ENCODE data around the gene CDH4.

CDH4 gene

DNA sequence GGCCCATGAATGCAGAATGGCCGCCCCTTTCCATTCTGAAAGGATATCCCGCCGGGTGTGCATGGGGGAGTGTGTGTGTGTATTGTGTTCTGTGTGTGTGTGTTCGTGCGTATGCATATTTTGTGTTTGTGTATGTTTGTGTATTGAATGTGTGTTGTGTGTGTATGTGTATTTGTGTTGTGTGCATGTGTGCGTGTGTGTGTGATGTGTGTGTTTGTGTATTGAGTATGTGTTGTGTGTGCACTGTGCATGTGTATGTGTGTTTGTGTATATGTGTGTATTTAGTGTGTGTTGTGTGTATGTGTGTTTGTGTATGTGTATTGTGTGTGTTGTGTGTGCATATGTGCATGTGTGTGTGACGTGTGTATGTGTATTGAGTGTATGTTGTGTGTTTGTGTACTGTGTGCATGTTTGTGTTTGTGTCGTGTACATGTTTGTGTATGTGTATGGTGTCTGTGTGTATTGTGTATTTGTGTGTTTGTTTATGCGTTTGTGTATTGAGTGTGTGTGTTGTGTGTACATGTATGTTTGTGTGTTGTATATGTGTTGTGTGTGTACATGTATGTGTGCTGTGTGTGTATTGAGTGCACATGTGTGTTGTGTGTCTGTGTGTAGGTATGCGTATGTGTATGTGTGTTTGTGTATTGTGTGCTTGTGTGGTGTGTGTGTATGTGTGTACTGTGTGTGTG is 587.3 kb downstream of the CDH4 start:
- TF ChIP-seq POLR2AphosphoS5 (IDR thresholded peaks at IDR 0.05; ENCODE audit: low read depth) (no peak), GABPA (IDR thresholded peaks at IDR 0.05; ENCODE audit: low read depth) (no peak), SPI1 (IDR thresholded peaks at IDR 0.05; ENCODE audit: borderline replicate concordance, low read depth) (no peak)
- TF ChIP-seq, protein P1, sequence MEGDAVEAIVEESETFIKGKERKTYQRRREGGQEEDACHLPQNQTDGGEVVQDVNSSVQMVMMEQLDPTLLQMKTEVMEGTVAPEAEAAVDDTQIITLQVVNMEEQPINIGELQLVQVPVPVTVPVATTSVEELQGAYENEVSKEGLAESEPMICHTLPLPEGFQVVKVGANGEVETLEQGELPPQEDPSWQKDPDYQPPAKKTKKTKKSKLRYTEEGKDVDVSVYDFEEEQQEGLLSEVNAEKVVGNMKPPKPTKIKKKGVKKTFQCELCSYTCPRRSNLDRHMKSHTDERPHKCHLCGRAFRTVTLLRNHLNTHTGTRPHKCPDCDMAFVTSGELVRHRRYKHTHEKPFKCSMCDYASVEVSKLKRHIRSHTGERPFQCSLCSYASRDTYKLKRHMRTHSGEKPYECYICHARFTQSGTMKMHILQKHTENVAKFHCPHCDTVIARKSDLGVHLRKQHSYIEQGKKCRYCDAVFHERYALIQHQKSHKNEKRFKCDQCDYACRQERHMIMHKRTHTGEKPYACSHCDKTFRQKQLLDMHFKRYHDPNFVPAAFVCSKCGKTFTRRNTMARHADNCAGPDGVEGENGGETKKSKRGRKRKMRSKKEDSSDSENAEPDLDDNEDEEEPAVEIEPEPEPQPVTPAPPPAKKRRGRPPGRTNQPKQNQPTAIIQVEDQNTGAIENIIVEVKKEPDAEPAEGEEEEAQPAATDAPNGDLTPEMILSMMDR (IDR thresholded peaks at IDR 0.05; ENCODE audit: insufficient read depth, low read length): no peak
- no peak for DNase-seq (ENCODE audit: low read depth in 1 of 2, low spot score in 1 of 2)
- Histone ChIP-seq H3K27ac (replicated peaks) (no peak overlapping the region), H3K27me3 (ENCODE audit: insufficient read depth, poor library complexity, severe bottlenecking) (no peaks in the 10 kb centered on the region), H3K4me3 (replicated peaks; ENCODE audit: insufficient read depth, low read length) (no peak overlapping the region)

DNA sequence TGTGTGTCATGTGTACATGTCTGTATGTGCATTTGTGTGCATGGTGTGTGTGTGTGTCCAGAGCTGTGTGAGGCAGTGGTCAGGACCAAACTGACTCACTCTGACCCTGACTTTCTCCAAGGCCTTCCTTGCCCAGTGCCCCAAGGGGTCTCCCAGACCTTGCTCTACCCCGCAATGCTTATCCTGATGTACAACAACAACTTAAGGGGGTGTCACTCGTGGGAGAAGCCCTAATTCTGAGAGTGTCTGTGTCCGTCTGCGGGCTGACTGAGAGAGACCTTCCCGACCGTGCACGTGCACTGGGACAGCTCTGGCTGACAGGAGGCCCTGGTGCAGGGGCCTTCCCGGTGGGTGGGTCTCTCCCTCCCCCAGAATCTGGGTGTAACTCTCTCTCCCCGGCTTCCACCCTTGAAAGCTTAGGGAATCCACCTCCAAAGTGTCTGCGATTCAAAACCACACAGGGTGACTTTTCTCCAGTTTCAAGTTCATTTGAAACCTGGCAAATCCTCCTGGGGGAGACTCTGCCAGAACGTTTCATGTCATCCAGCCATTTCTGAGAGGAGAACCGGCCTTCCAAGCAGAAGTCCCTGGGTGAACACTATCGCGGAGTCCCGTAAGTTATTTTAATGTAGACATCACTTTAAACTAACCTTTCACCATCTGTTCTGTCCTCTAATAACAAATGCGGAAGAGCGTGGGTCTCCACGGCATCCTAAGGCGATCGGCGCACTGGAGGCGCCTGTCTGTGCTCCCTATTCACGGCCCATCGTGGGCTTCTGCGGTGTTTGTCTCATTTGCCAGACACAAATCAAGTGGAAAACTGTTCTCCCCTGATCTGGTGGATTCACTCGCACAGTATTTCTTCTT is 588.1 kb downstream of the CDH4 start:
- Histone ChIP-seq H3K27ac (replicated peaks) (no peak overlapping the region), H3K4me3 (replicated peaks; ENCODE audit: insufficient read depth, low read length) (no peak overlapping the region), H3K27me3 (ENCODE audit: insufficient read depth, poor library complexity, severe bottlenecking) (no peaks in the 10 kb centered on the region)
- TF ChIP-seq GABPA (IDR thresholded peaks at IDR 0.05; ENCODE audit: low read depth) (no peak), SPI1 (IDR thresholded peaks at IDR 0.05; ENCODE audit: borderline replicate concordance, low read depth) (no peak)
- TF ChIP-seq, protein P2, sequence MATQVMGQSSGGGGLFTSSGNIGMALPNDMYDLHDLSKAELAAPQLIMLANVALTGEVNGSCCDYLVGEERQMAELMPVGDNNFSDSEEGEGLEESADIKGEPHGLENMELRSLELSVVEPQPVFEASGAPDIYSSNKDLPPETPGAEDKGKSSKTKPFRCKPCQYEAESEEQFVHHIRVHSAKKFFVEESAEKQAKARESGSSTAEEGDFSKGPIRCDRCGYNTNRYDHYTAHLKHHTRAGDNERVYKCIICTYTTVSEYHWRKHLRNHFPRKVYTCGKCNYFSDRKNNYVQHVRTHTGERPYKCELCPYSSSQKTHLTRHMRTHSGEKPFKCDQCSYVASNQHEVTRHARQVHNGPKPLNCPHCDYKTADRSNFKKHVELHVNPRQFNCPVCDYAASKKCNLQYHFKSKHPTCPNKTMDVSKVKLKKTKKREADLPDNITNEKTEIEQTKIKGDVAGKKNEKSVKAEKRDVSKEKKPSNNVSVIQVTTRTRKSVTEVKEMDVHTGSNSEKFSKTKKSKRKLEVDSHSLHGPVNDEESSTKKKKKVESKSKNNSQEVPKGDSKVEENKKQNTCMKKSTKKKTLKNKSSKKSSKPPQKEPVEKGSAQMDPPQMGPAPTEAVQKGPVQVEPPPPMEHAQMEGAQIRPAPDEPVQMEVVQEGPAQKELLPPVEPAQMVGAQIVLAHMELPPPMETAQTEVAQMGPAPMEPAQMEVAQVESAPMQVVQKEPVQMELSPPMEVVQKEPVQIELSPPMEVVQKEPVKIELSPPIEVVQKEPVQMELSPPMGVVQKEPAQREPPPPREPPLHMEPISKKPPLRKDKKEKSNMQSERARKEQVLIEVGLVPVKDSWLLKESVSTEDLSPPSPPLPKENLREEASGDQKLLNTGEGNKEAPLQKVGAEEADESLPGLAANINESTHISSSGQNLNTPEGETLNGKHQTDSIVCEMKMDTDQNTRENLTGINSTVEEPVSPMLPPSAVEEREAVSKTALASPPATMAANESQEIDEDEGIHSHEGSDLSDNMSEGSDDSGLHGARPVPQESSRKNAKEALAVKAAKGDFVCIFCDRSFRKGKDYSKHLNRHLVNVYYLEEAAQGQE (IDR thresholded peaks at IDR 0.05; ENCODE audit: insufficient replicate concordance, low read depth): no peak
- no peak for DNase-seq (ENCODE audit: low read depth in 1 of 2, low spot score in 1 of 2)

DNA sequence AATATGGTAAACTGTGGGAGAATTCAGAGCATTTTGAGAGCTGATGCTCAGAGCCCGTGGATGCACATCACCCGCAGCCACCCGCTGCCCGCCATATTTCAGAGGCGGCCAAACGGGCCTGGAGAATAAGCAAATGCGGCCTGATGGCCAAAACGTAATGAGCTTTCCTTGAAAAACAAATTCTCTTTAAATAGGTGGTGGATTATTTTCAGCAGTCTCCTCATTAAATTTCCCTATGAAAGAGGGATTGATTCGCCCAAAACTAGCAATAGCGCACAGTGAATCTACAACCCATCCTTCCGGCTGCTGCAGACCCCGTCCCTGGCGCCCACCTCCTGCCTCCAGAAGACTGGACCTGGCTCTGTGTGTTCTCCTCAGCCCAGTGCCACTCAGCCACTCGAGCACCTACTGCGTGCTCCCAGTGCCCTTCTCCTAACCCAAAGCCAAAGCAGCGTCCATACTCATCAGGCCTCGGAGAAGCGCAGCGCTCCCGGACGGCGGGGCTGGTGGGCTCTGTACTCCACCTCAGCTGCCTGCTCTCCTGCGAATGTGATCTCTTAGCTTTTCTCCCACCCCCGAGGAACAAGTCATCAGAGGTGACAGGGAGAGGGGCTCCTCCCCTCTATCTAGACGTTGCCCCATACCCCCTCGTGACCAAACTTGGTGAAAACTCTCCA is 588.9 kb downstream of the CDH4 start:
- TF ChIP-seq SPI1 (IDR thresholded peaks at IDR 0.05; ENCODE audit: borderline replicate concordance, low read depth) (no peak), POLR2AphosphoS5 (IDR thresholded peaks at IDR 0.05; ENCODE audit: low read depth) (no peak), GABPA (IDR thresholded peaks at IDR 0.05; ENCODE audit: low read depth) (no peak)
- TF ChIP-seq, protein P2 (IDR thresholded peaks at IDR 0.05; ENCODE audit: insufficient replicate concordance, low read depth): no peak
- TF ChIP-seq, protein P1 (IDR thresholded peaks at IDR 0.05; ENCODE audit: insufficient read depth, low read length): no peak
- no peak overlapping the region for H3K27ac ChIP-seq (replicated peaks)
- no peak for DNase-seq (ENCODE audit: low read depth in 1 of 2, low spot score in 1 of 2)
- H3K4me3 ChIP-seq (replicated peaks; ENCODE audit: insufficient read depth, low read length): no peak overlapping the region
- H3K27me3 ChIP-seq (ENCODE audit: insufficient read depth, poor library complexity, severe bottlenecking): no peaks in the 10 kb centered on the region

DNA sequence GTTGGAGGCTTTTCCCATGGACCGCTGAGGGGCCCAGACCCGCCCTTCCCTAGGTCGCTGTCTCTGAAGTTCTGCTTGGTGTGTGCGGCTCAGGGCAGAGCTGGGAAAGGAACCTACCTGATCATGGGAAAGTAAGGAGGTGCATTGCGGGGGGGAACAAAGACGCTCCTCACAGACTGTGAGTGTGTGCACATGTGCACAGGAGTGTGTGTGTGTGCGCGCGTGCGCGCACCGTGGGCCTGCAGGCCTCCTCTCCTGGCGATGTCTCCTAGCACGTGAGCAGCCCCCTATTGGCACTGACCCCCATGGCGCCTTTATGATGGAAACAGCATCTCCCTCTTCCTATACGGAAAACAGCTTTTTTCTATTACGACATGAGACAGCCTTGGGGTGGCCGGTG is 589.5 kb downstream of the CDH4 start:
- no peak overlapping the region for H3K27ac ChIP-seq (replicated peaks)
- no peaks in the 10 kb centered on the region for H3K27me3 ChIP-seq (ENCODE audit: insufficient read depth, poor library complexity, severe bottlenecking)
- no peak overlapping the region for H3K4me3 ChIP-seq (replicated peaks; ENCODE audit: insufficient read depth, low read length)
- no peak for DNase-seq (ENCODE audit: low read depth in 1 of 2, low spot score in 1 of 2)
- no peak for TF ChIP-seq GABPA (IDR thresholded peaks at IDR 0.05; ENCODE audit: low read depth)
- TF ChIP-seq SPI1 (IDR thresholded peaks at IDR 0.05; ENCODE audit: borderline replicate concordance, low read depth): no peak
- TF ChIP-seq, protein P2 (IDR thresholded peaks at IDR 0.05; ENCODE audit: insufficient replicate concordance, low read depth): no peak
- TF ChIP-seq, protein P1 (IDR thresholded peaks at IDR 0.05; ENCODE audit: insufficient read depth, low read length): no peak
- TF ChIP-seq POLR2AphosphoS5 (IDR thresholded peaks at IDR 0.05; ENCODE audit: low read depth): no peak
